Psoas muscle (tissue), 8 donors: ENCODE data around the gene PEAR1. TPM values are rescaled to one million over a fixed set of nuclear protein-coding genes. Genes with fewer than 3 reads are reported as not detected.

Experiments used
- ATAC-seq, 4 donors: fragments of 200-7000 bp; cut with Tn5 transposase; one replicate each; pipeline ENCODE4 v1.9.1; 2020; ENCODE audit warnings: moderate library complexity in 3 of 4, mild to moderate bottlenecking in 2 of 4
- DNase-seq, 2 donors: peaks; one replicate each; pipeline ENCODE4 v3.0.0-alpha.2; 2020
- H3K27ac ChIP-seq: fragments of 200-600 bp; one replicate; pipeline ENCODE4 v1.8.0; 2022
- H3K27me3 ChIP-seq, 3 donors: fragments of 200-600 bp in 1 of 3; one replicate each; pipeline versions ENCODE4 v1.6.1 to v1.8.0; 2013 to 2022; ENCODE audit warnings: low read length in 2 of 3, mild to moderate bottlenecking in 2 of 3, moderate library complexity in 1 of 3; ENCODE audit not compliant: insufficient read depth in 3 of 3
- H3K36me3 ChIP-seq, 2 donors: fragments of 200-600 bp in 1 of 2; one replicate each; pipeline versions ENCODE4 v1.6.1 to v1.8.0; 2013 to 2022; ENCODE audit warnings: low read depth in 1 of 2, mild to moderate bottlenecking in 1 of 2, moderate library complexity in 1 of 2; ENCODE audit not compliant: insufficient read depth in 1 of 2
- H3K4me1 ChIP-seq: fragments of 200-600 bp; one replicate; pipeline ENCODE4 v1.8.0; 2022
- H3K4me3 ChIP-seq: fragments of 200-600 bp; one replicate; pipeline ENCODE4 v1.8.0; 2022; ENCODE audit warnings: mild to moderate bottlenecking
- H3K9me3 ChIP-seq: fragments of 200-600 bp; one replicate; pipeline ENCODE4 v1.8.0; 2022
- CTCF ChIP-seq: fragments of 200-600 bp; IDR thresholded peaks from one replicate; pipeline ENCODE4 v1.8.0; 2022; ENCODE audit warnings: antibody characterized with exemption
- WGBS, 3 donors: extraction: QIAGEN DNeasy Blood & Tissue Kit; methylation state at CpG; one replicate each; pipeline versions ENCODE4 v1.1.6 to v1.1.7; 2013; 5-methylcytosine and 5-hydroxymethylcytosine counted together
- intact Hi-C, 2 donors: fragments of 100-400 bp; cut with DNase I; formaldehyde crosslinking; loops; one replicate each; pipeline versions ENCODE4 v1.11.0 to v1.14.2; 2022
- polyA plus RNA-seq, 3 donors: library from polyadenylated mRNA; stranded (reverse); fragments of 200-250 nt; gene quantifications; one replicate each; pipeline ENCODE4 v1.2.3, GENCODE V29; 2013
- total RNA-seq, 4 donors: library from RNA; stranded (reverse); fragmentation: NEBNext Ultra II Directional in 2 of 4; extraction: Animal tissue kit (Norgen Biotek cat#: 25700) in 2 of 4; gene quantifications; one replicate each; pipeline versions ENCODE4 v1.2.1 to v1.2.4, GENCODE V29; 2021 to 2023
- donor health status: healthy with polysubstance abuse.
- donor health status: DM: no; HTN: no; CAD: no; lungs with moderate emphysema.
- donor health status: Bipolar disorder and iron deficiency.
- donor health status: healthy.
- donor health status: DM: yes; HTN: yes; CAD: no.
- donor health status: DM: no; HTN: no; CAD: no.
- donor health status: DM: no; HTN: no; CAD: no.
- donor health status: DM: yes; HTN: yes; CAD: no.

The PEAR1 gene
- total and polyA plus RNA-seq, 7 donors: 2.1 to 7.3 (median 3.8) TPM

GRCh38 chr1:156848461-156849150 lies 44.9 kb upstream of the PEAR1 start:
- no peaks in the 10 kb centered on the region for H3K36me3 ChIP-seq
- intact Hi-C loops: no loop called here
- peaks cover 14% of the 10 kb centered on the region for H3K4me1 ChIP-seq
- H3K27ac ChIP-seq: no peak overlapping the region
- H3K4me3 ChIP-seq: no peak overlapping the region
- TF ChIP-seq CTCF: no peak
- DNase-seq (peak in 1 of 2 donors; percentile 60), ATAC-seq (no peak)
- no peaks in the 10 kb centered on the region for H3K9me3 ChIP-seq
- 24 to 41% (median 32%) methylated on average over 36 of the region's 36 CpGs for WGBS, 3 donors
- H3K27me3 ChIP-seq: peaks cover 0 to 44% (median 24%) of the 10 kb centered on the region in 3 donors

GRCh38 chr1:156849151-156849496 lies 44.4 kb upstream of the PEAR1 start:
- DNase-seq: peak in 1 of 2 donors; percentile 48
- Histone ChIP-seq H3K36me3 (no peaks in the 10 kb centered on the region), H3K27ac (no peak overlapping the region), H3K4me3 (no peak overlapping the region), H3K27me3 (peaks cover 0 to 39% (median 22%) of the 10 kb centered on the region in 3 donors), H3K4me1 (peaks cover 14% of the 10 kb centered on the region), H3K9me3 (no peaks in the 10 kb centered on the region)
- 49 to 55% (median 52%) methylated on average over 23 of the region's 23 CpGs for WGBS, 3 donors
- TF ChIP-seq CTCF: no peak
- intact Hi-C loops: no loop called here
- ATAC-seq: no peak

GRCh38 chr1:156851779-156852417 lies 41.6 kb upstream of the PEAR1 start:
- no peak for DNase-seq
- Histone ChIP-seq H3K4me3 (no peak overlapping the region), H3K4me1 (peaks cover 14% of the 10 kb centered on the region), H3K27me3 (peaks cover 0 to 15% (median 10%) of the 10 kb centered on the region in 3 donors), H3K9me3 (no peaks in the 10 kb centered on the region), H3K27ac (peak overlapping the region; percentile 36), H3K36me3 (no peaks in the 10 kb centered on the region)
- intact Hi-C loops: no loop called here
- WGBS, 3 donors: 27 to 54% (median 38%) methylated on average over 17 of the region's 17 CpGs
- no peak for TF ChIP-seq CTCF
- ATAC-seq: peak; percentile 11 to 76 (median 58)

GRCh38 chr1:156852418-156852874 lies 41.1 kb upstream of the PEAR1 start:
- Histone ChIP-seq H3K36me3 (no peaks in the 10 kb centered on the region), H3K4me1 (peaks cover 14% of the 10 kb centered on the region), H3K9me3 (no peaks in the 10 kb centered on the region), H3K4me3 (no peak overlapping the region), H3K27me3 (peaks cover 0 to 12% (median 9%) of the 10 kb centered on the region in 3 donors), H3K27ac (peak overlapping the region; percentile 36)
- no peak for TF ChIP-seq CTCF
- intact Hi-C loops: no loop called here
- peak; percentile 85 to 94 (median 91) for ATAC-seq
- 15 to 20% (median 19%) methylated on average over 9 of the region's 9 CpGs for WGBS, 3 donors
- peak; percentile 75 to 88 for DNase-seq
